HG03196 (cell line): ENCODE results near the gene ZNF467.

Experiments
- ATAC-seq: cut with Tn5 transposase; IDR thresholded peaks from one replicate; pipeline ENCODE4 v1.9.1; 2021; ENCODE audit not compliant: unreplicated experiment

ZNF467 gene

GRCh38 chr7:149787428-149788299 is 14.3 kb upstream of the ZNF467 start:
- no peak for ATAC-seq

GRCh38 chr7:149785983-149786382 is 12.6 kb upstream of the ZNF467 start:
- ATAC-seq: no peak

- ATAC-seq: no peak
Measured at GRCh38 chr7:149785402-149785801, 12.0 kb upstream of the ZNF467 start.

- no peak for ATAC-seq
Measured at GRCh38 chr7:149784251-149784608, 10.8 kb upstream of the ZNF467 start.

- ATAC-seq: no peak
Measured at GRCh38 chr7:149783386-149784250, 10.2 kb upstream of the ZNF467 start.

GRCh38 chr7:149782682-149783345 is 9.4 kb upstream of the ZNF467 start:
- no peak for ATAC-seq

- ATAC-seq: no peak
Measured at GRCh38 chr7:149781921-149782320, 8.5 kb upstream of the ZNF467 start.

GRCh38 chr7:149780636-149781419 is 7.4 kb upstream of the ZNF467 start:
- no peak for ATAC-seq

- ATAC-seq: no peak
Measured at GRCh38 chr7:149780056-149780455, 6.7 kb upstream of the ZNF467 start.

GRCh38 chr7:149779502-149779805 is 6.1 kb upstream of the ZNF467 start:
- ATAC-seq: no peak

GRCh38 chr7:149778696-149779501 is 5.5 kb upstream of the ZNF467 start:
- ATAC-seq: no peak

- no peak for ATAC-seq
Measured at GRCh38 chr7:149778327-149778637, 4.9 kb upstream of the ZNF467 start.

GRCh38 chr7:149777551-149778326 is 4.4 kb upstream of the ZNF467 start:
- no peak for ATAC-seq

- ATAC-seq: no peak
Measured at GRCh38 chr7:149776848-149777407, 3.5 kb upstream of the ZNF467 start.

- no peak for ATAC-seq
Measured at GRCh38 chr7:149776289-149776688, 2.9 kb upstream of the ZNF467 start.

- ATAC-seq: no peak
Measured at GRCh38 chr7:149775176-149775556, 1.8 kb upstream of the ZNF467 start.

- ATAC-seq: no peak
Measured at GRCh38 chr7:149774237-149775175, 1.1 kb upstream of the ZNF467 start.

- no peak for ATAC-seq
Measured at GRCh38 chr7:149772956-149773434, 393 bp downstream of the ZNF467 start.
